Activated gamma-delta T cell treated with anti-CD3 and anti-CD28 coated beads, Interleukin-2, amount 50 U/mL, for 16 hours (primary cell): ENCODE measurements around the gene PALM3.

Experiments
- DNase-seq: peaks from one replicate; pipeline ENCODE4 v3.0.0-alpha.2; 2020; ENCODE audit warnings: low read depth

The PALM3 gene

GRCh38 chr19:14061751-14062557, at the start of gene PALM3:
Gene PALM3, minus strand, starts transcription at chr19:14062076. Its CDS starts 96 bp downstream, at chr19:14061980.
- DNase-seq: no peak

- DNase-seq: no peak
Observed at GRCh38 chr19:14111486-14111885, 49.6 kb upstream of the PALM3 start.

- DNase-seq: no peak
Observed at GRCh38 chr19:14110650-14111049, 48.8 kb upstream of the PALM3 start.

- no peak for DNase-seq
Observed at GRCh38 chr19:14107581-14108461, 45.9 kb upstream of the PALM3 start.

- no peak for DNase-seq
Observed at GRCh38 chr19:14106840-14107239, 45.0 kb upstream of the PALM3 start.

GRCh38 chr19:14105680-14106079, 43.8 kb upstream of the PALM3 start:
- DNase-seq: no peak

GRCh38 chr19:14103310-14103709, 41.4 kb upstream of the PALM3 start:
- no peak for DNase-seq

GRCh38 chr19:14102756-14103155, 40.9 kb upstream of the PALM3 start:
- no peak for DNase-seq

- DNase-seq: no peak
Observed at GRCh38 chr19:14102102-14102696, 40.3 kb upstream of the PALM3 start.

GRCh38 chr19:14101003-14101545, 39.2 kb upstream of the PALM3 start:
- DNase-seq: no peak

GRCh38 chr19:14097532-14098151, 35.8 kb upstream of the PALM3 start:
- no peak for DNase-seq

- no peak for DNase-seq
Observed at GRCh38 chr19:14096272-14096992, 34.6 kb upstream of the PALM3 start.

- no peak for DNase-seq
Observed at GRCh38 chr19:14094854-14095253, 33.0 kb upstream of the PALM3 start.

- no peak for DNase-seq
Observed at GRCh38 chr19:14093117-14093823, 31.4 kb upstream of the PALM3 start.

- DNase-seq: no peak
Observed at GRCh38 chr19:14091813-14092462, 30.1 kb upstream of the PALM3 start.

GRCh38 chr19:14091081-14091812, 29.4 kb upstream of the PALM3 start:
- peak; percentile 33 for DNase-seq

GRCh38 chr19:14090509-14091080, 28.7 kb upstream of the PALM3 start, which contains the start of gene SAMD1:
Gene SAMD1, minus strand, starts transcription at chr19:14090751.
- peak; percentile 83 for DNase-seq

GRCh38 chr19:14089662-14090508, 28.0 kb upstream of the PALM3 start:
- DNase-seq: peak; percentile 20
